Suprapubic skin (tissue), 4 donors: ENCODE data around the gene TIMM13. TPM values are rescaled to one million over a fixed set of nuclear protein-coding genes. Genes with fewer than 3 reads are reported as not detected.

Experiments
- DNase-seq, 2 donors: peaks; one replicate each; pipeline ENCODE4 v3.0.0-alpha.2; 2019; ENCODE audit warnings: low spot score in 2 of 2
- H3K27ac ChIP-seq: fragments of 200-600 bp; sonication (generic); one replicate; pipeline ENCODE4 v1.5.1; 2019
- H3K27me3 ChIP-seq: fragments of 200-600 bp; sonication (generic); one replicate; pipeline ENCODE4 v1.5.1; 2019
- H3K36me3 ChIP-seq: fragments of 200-600 bp; sonication (generic); one replicate; pipeline ENCODE4 v1.5.1; 2019
- H3K4me1 ChIP-seq: fragments of 200-600 bp; sonication (generic); one replicate; pipeline ENCODE4 v1.5.1; 2019
- H3K4me3 ChIP-seq: fragments of 200-600 bp; sonication (generic); one replicate; pipeline ENCODE4 v1.5.1; 2019; ENCODE audit warnings: mild to moderate bottlenecking
- H3K9me3 ChIP-seq: fragments of 200-600 bp; sonication (generic); one replicate; pipeline ENCODE4 v1.5.1; 2019
- CTCF ChIP-seq, 2 donors: fragments of 200-600 bp in 1 of 2; fragments of 450-650 bp in 1 of 2; sonication (generic) in 1 of 2; IDR thresholded peaks; one replicate each; pipeline ENCODE4 v1.5.1; 2016 to 2019; ENCODE audit warnings: antibody characterized with exemption in 2 of 2, mild to moderate bottlenecking in 1 of 2, moderate library complexity in 1 of 2
- EP300 ChIP-seq: sonication (generic); formaldehyde crosslinking; IDR thresholded peaks from one replicate; pipeline ENCODE4 v1.6.1; 2017; ENCODE audit warnings: antibody characterized with exemption
- POLR2A ChIP-seq, 2 donors: fragments of 450-650 bp; IDR thresholded peaks; one replicate each; pipeline ENCODE4 v1.6.1; 2017; ENCODE audit warnings: antibody characterized with exemption in 2 of 2, mild to moderate bottlenecking in 2 of 2, moderate library complexity in 2 of 2
- POLR2AphosphoS5 ChIP-seq, 3 donors: sonication (generic); formaldehyde crosslinking; IDR thresholded peaks; one replicate each; pipeline ENCODE4 v1.6.1; 2017; ENCODE audit warnings: antibody characterized with exemption in 3 of 3
- WGBS: methylation state at CpG from one replicate; pipeline ENCODE4 v1.1.5; 2018; 5-methylcytosine and 5-hydroxymethylcytosine counted together
- total RNA-seq, 4 donors: library from RNA; depleted of rRNA; stranded (reverse); fragments of >200 nt; gene quantifications; one replicate each; pipeline ENCODE4 v1.1.0, GENCODE V29; 2016

TIMM13 gene
- total RNA-seq, 4 donors from 2014 or later: 22.1 to 48.6 (median 46.6) TPM

- 97% methylated on average over 14 of the region's 18 CpGs for WGBS
- Histone ChIP-seq H3K36me3 (no peaks in the 10 kb centered on the region), H3K27me3 (no peaks in the 10 kb centered on the region), H3K27ac (no peak overlapping the region), H3K9me3 (no peaks in the 10 kb centered on the region), H3K4me1 (peaks cover 11% of the 10 kb centered on the region), H3K4me3 (no peak overlapping the region)
- TF ChIP-seq EP300: no peak
- TF ChIP-seq CTCF (IDR thresholded peaks at IDR 0.05): no peak
- no peak for TF ChIP-seq POLR2A (IDR thresholded peaks at IDR 0.05)
- TF ChIP-seq POLR2AphosphoS5 (IDR thresholded peaks at IDR 0.05): no peak
- DNase-seq: no peak
These were observed 24.4 kb upstream of the TIMM13 start for GRCh38 chr19:2451741-2452140.

- H3K27me3 ChIP-seq: no peaks in the 10 kb centered on the region
- DNase-seq: no peak
- H3K36me3 ChIP-seq: no peaks in the 10 kb centered on the region
- no peak overlapping the region for H3K27ac ChIP-seq
- 96% methylated on average over 7 of the region's 7 CpGs for WGBS
- no peak overlapping the region for H3K4me3 ChIP-seq
- no peak for TF ChIP-seq POLR2AphosphoS5 (IDR thresholded peaks at IDR 0.05)
- no peak for TF ChIP-seq POLR2A (IDR thresholded peaks at IDR 0.05)
- no peak for TF ChIP-seq CTCF (IDR thresholded peaks at IDR 0.05)
- no peak for TF ChIP-seq EP300
- H3K9me3 ChIP-seq: no peaks in the 10 kb centered on the region
- H3K4me1 ChIP-seq: peaks cover 10% of the 10 kb centered on the region
These were observed 23.8 kb upstream of the TIMM13 start for GRCh38 chr19:2451138-2451537.

- TF ChIP-seq POLR2A (IDR thresholded peaks at IDR 0.05) (no peak), CTCF (IDR thresholded peaks at IDR 0.05) (no peak), POLR2AphosphoS5 (IDR thresholded peaks at IDR 0.05) (no peak), EP300 (no peak)
- Histone ChIP-seq H3K27me3 (no peaks in the 10 kb centered on the region), H3K9me3 (no peaks in the 10 kb centered on the region), H3K27ac (no peak overlapping the region), H3K4me3 (no peak overlapping the region), H3K36me3 (peaks cover 10% of the 10 kb centered on the region), H3K4me1 (no peaks in the 10 kb centered on the region)
- WGBS: 84% methylated on average over 11 of the region's 11 CpGs
- DNase-seq: no peak
These were observed 21.6 kb upstream of the TIMM13 start for GRCh38 chr19:2449019-2449418.

GRCh38 chr19:2446381-2446780 lies 19.0 kb upstream of the TIMM13 start:
- Histone ChIP-seq H3K4me3 (no peak overlapping the region), H3K9me3 (no peaks in the 10 kb centered on the region), H3K27me3 (no peaks in the 10 kb centered on the region), H3K36me3 (peaks cover 25% of the 10 kb centered on the region), H3K4me1 (no peaks in the 10 kb centered on the region), H3K27ac (no peak overlapping the region)
- no peak for DNase-seq
- TF ChIP-seq POLR2A (IDR thresholded peaks at IDR 0.05): no peak
- no peak for TF ChIP-seq CTCF (IDR thresholded peaks at IDR 0.05)
- TF ChIP-seq POLR2AphosphoS5 (IDR thresholded peaks at IDR 0.05): no peak
- TF ChIP-seq EP300: no peak
- WGBS: 97% methylated on average over 10 of the region's 19 CpGs

- Histone ChIP-seq H3K9me3 (no peaks in the 10 kb centered on the region), H3K4me3 (no peak overlapping the region), H3K27me3 (no peaks in the 10 kb centered on the region), H3K4me1 (no peaks in the 10 kb centered on the region), H3K27ac (no peak overlapping the region), H3K36me3 (peaks cover 25% of the 10 kb centered on the region)
- TF ChIP-seq POLR2AphosphoS5 (IDR thresholded peaks at IDR 0.05) (no peak), EP300 (no peak), POLR2A (IDR thresholded peaks at IDR 0.05) (no peak), CTCF (IDR thresholded peaks at IDR 0.05) (no peak)
- no peak for DNase-seq
- WGBS: 93% methylated on average over 16 of the region's 34 CpGs
These were observed 17.0 kb upstream of the TIMM13 start for GRCh38 chr19:2444251-2445002.
